RWPE1 (cell line): ENCODE measurements around the gene RNF220.
A peak's percentile ranks its signal among the peaks of the same experiment; 100 is the strongest.

Experiments used
- CTCF ChIA-PET: fragments of 350-600 bp; sonication (Branson Sonifier 250); formaldehyde crosslinking; extraction: SDS; loops from one replicate; lab custom pipeline; 2021; lab: Yijun Ruan, JAX
- POLR2A ChIA-PET: fragments of 400-600 bp; formaldehyde crosslinking; extraction: SDS; loops from one replicate; lab custom pipeline; 2020; ENCODE audit warnings: antibody characterized with exemption; ENCODE audit not compliant: low non-redundant PET; lab: Yijun Ruan, JAX
- DNase-seq: peaks from one replicate; pipeline ENCODE4 v3.0.0; 2012; ENCODE audit warnings: low spot score
- H3K27ac ChIP-seq: fragments of 450-650 bp; 2 replicates; pipeline ENCODE4 v1.5.1; 2017
- CTCF ChIP-seq: fragments of 450-650 bp; conservative IDR thresholded peaks from 2 replicates; pipeline ENCODE4 v1.5.1; 2017; ENCODE audit warnings: low read depth, mild to moderate bottlenecking

The RNF220 gene

GRCh38 chr1:44485229-44485933 is 80.3 kb downstream of the RNF220 start:
- no peak overlapping the region for H3K27ac ChIP-seq
- ChIA-PET POLR2A (no interaction called here), CTCF (interaction anchor here (0.6 to 1.9 kb wide), 2 partner anchors 11 to 1383 kb away, joined by 3 to 6 read pairs; no protein-coding TSS in a partner anchor)
- no peak for TF ChIP-seq CTCF
- peak; percentile 75 for DNase-seq

GRCh38 chr1:44485934-44486460 is 80.9 kb downstream of the RNF220 start:
- ChIA-PET POLR2A (no interaction called here), CTCF (interaction anchor here (0.6 to 1.9 kb wide), 2 partner anchors 10 to 396 kb away, joined by 4 to 6 read pairs; no protein-coding TSS in a partner anchor)
- H3K27ac ChIP-seq = no peak overlapping the region
- DNase-seq = no peak
- no peak for TF ChIP-seq CTCF

- CTCF ChIA-PET = interaction anchor here (0.5 to 0.8 kb wide), 2 partner anchors 63 to 174 kb away, joined by 3 read pairs; no protein-coding TSS in a partner anchor
- TF ChIP-seq CTCF = no peak
- H3K27ac ChIP-seq = no peak overlapping the region
- no peak for DNase-seq
- POLR2A ChIA-PET = no interaction called here
Measured at GRCh38 chr1:44489481-44489880, 84.4 kb downstream of the RNF220 start.

- DNase-seq = no peak
- H3K27ac ChIP-seq = no peak overlapping the region
- ChIA-PET POLR2A (no interaction called here), CTCF (interaction anchor here (0.9 to 1.3 kb wide), 3 partner anchors 10 to 179 kb away, joined by 3 to 6 read pairs (median 3); no protein-coding TSS in a partner anchor)
- no peak for TF ChIP-seq CTCF
Measured at GRCh38 chr1:44496541-44497171, 91.6 kb downstream of the RNF220 start.

GRCh38 chr1:44497422-44498170 is 92.5 kb downstream of the RNF220 start:
- no peak for DNase-seq
- no peak overlapping the region for H3K27ac ChIP-seq
- no peak for TF ChIP-seq CTCF
- POLR2A ChIA-PET = no interaction called here
- CTCF ChIA-PET = no interaction called here

GRCh38 chr1:44499306-44499705 is 94.3 kb downstream of the RNF220 start:
- POLR2A ChIA-PET = interaction anchor here (0.6 kb wide), 1 partner anchor 145 kb away, joined by 4 read pairs; no protein-coding TSS in a partner anchor

More at GRCh38 chr1:44499306-44499705, 94.3 kb downstream of the RNF220 start:
- CTCF ChIA-PET = no interaction called here
- no peak overlapping the region for H3K27ac ChIP-seq
- TF ChIP-seq CTCF = no peak
- no peak for DNase-seq
